Endothelial cell of umbilical vein (primary cell): ENCODE measurements around the gene AMZ1. TPM values are rescaled to one million over a fixed set of nuclear protein-coding genes. Genes with fewer than 3 reads are reported as not detected.
"Not testable (repeated sequence)": the region's sequence is repeated elsewhere in the genome, so short reads cannot be mapped to it uniquely, and the experiment has no call there.

Source experiments
- BruUV-seq: library from RNA; stranded (reverse); fragments of 400-500 nt; replicated peaks from 2 replicates; lab custom pipeline; 2021; lab: Mats Ljungman, UMichigan
- CTCF ChIA-PET: fragments of 300-600, 350-600 bp; sonication (Branson Sonifier 250); formaldehyde crosslinking; loops from one replicate; lab custom pipeline; 2021; ENCODE audit warnings: antibody characterized with exemption, inconsistent platforms; lab: Charles Lee
- POLR2A ChIA-PET: fragments of 300-600, 350-600 bp; sonication (Branson Sonifier 250); formaldehyde crosslinking; loops from one replicate; lab custom pipeline; 2021; ENCODE audit warnings: antibody characterized with exemption, inconsistent platforms; lab: Charles Lee
- DNase-seq: peaks from one replicate; pipeline ENCODE4 v3.0.0-alpha.2; 2011; ENCODE audit warnings: low read depth, low spot score
- FAIRE-seq: peaks from 2 replicates; lab custom pipeline; 2011; peaks lifted over from hg19 to GRCh38; lab: Jason Lieb, UNC
- H2AFZ ChIP-seq: 2 replicates; pipeline ENCODE4 v1.6.0; 2012; ENCODE audit warnings: low read depth, low read length, control low read depth, inconsistent platforms
- H3K27ac ChIP-seq: 2 replicates; pipeline ENCODE4 v1.5.1; 2011; ENCODE audit warnings: low read depth, mild to moderate bottlenecking, control low read depth, low read length, moderate library complexity; ENCODE audit not compliant: insufficient read depth
- H3K27me3 ChIP-seq, 2 experiments: 2 replicates each; pipeline versions ENCODE4 v1.6.0 to v1.6.1; 2011; ENCODE audit warnings: low read length in 2 of 2, mixed read lengths in 1 of 2; ENCODE audit not compliant: control insufficient read depth in 2 of 2, insufficient read depth in 2 of 2
- H3K36me3 ChIP-seq, 2 experiments: 2 replicates in 1 of 2; 3 replicates in 1 of 2; pipeline ENCODE4 v1.5.1; 2011; ENCODE audit warnings: low read length in 2 of 2, mild to moderate bottlenecking in 1 of 2, moderate library complexity in 1 of 2; ENCODE audit not compliant: control insufficient read depth in 2 of 2, insufficient read depth in 2 of 2; ENCODE audit errors: extremely low read depth in 1 of 2
- H3K4me1 ChIP-seq: 3 replicates; pipeline ENCODE4 v1.5.1; 2011; ENCODE audit warnings: mild to moderate bottlenecking, low read length; ENCODE audit not compliant: control insufficient read depth, insufficient read depth; ENCODE audit errors: extremely low read depth
- H3K4me2 ChIP-seq: 2 replicates; pipeline ENCODE4 v1.6.1; 2011; ENCODE audit warnings: low read length, control low read depth, mixed read lengths; ENCODE audit not compliant: insufficient read depth
- H3K4me3 ChIP-seq, 3 experiments: fragments of 200-600 bp in 1 of 3; sonication (generic), shearing (Covaris generic) in 1 of 3; replicated peaks in 1 of 3; 2 replicates each; pipeline ENCODE4 v1.5.1; 2011 to 2016; ENCODE audit warnings: control low read depth in 3 of 3, low read length in 3 of 3, mild to moderate bottlenecking in 2 of 3, inconsistent platforms in 1 of 3, low read depth in 1 of 3, moderate library complexity in 1 of 3; ENCODE audit not compliant: insufficient read depth in 1 of 3
- H3K79me2 ChIP-seq: 2 replicates; pipeline ENCODE4 v1.6.0; 2012; ENCODE audit warnings: low read length, inconsistent platforms; ENCODE audit not compliant: control insufficient read depth, insufficient read depth
- H3K9ac ChIP-seq: replicated peaks from 2 replicates; pipeline ENCODE3; 2011; ENCODE audit warnings: low read length, control low read depth; ENCODE audit not compliant: insufficient read depth; ENCODE audit errors: extremely low read depth
- H3K9me1 ChIP-seq: replicated peaks from 3 replicates; pipeline ENCODE4 v1.6.0; 2011; ENCODE audit warnings: mild to moderate bottlenecking, low read length; ENCODE audit not compliant: control insufficient read depth, insufficient read depth; ENCODE audit errors: extremely low read depth
- H3K9me3 ChIP-seq: replicated peaks from 2 replicates; pipeline ENCODE4 v1.5.1; 2012; ENCODE audit warnings: low read length, inconsistent platforms; ENCODE audit not compliant: control insufficient read depth, insufficient read depth
- H4K20me1 ChIP-seq: replicated peaks from 2 replicates; pipeline ENCODE3; 2011; ENCODE audit warnings: mild to moderate bottlenecking, low read length; ENCODE audit not compliant: control insufficient read depth, insufficient read depth; ENCODE audit errors: extremely low read depth
- CTCF ChIP-seq, 2 donors: IDR thresholded peaks; 1 replicate in 1 of 2; 2 replicates in 1 of 2; pipeline ENCODE4 v1.5.1; 2011; ENCODE audit warnings: low read length in 2 of 2, mild to moderate bottlenecking in 2 of 2, moderate library complexity in 2 of 2, control low read depth in 1 of 2, inconsistent platforms in 1 of 2, low read depth in 1 of 2; ENCODE audit not compliant: insufficient read depth in 1 of 2; ENCODE audit errors: extremely low read depth in 1 of 2
- EZH2 ChIP-seq: IDR thresholded peaks from 2 replicates; pipeline ENCODE4 v1.6.1; 2012; ENCODE audit warnings: borderline replicate concordance, low read depth, mild to moderate bottlenecking, moderate library complexity, low read length, inconsistent platforms; ENCODE audit not compliant: severe bottlenecking
- FOS ChIP-seq: IDR thresholded peaks from 2 replicates; pipeline ENCODE4 v1.6.1; 2011; ENCODE audit warnings: mild to moderate bottlenecking, low read length, moderate library complexity, borderline replicate concordance; ENCODE audit not compliant: insufficient read depth
- GATA2 ChIP-seq: IDR thresholded peaks from 2 replicates; pipeline ENCODE4 v1.7.0; 2011; ENCODE audit warnings: low read depth, mild to moderate bottlenecking, moderate library complexity, mixed read lengths, low read length; ENCODE audit not compliant: insufficient read length, insufficient read depth
- JUN ChIP-seq: IDR thresholded peaks from 2 replicates; pipeline ENCODE4 v1.6.1; 2011; ENCODE audit warnings: borderline replicate concordance, low read depth; ENCODE audit not compliant: insufficient read length, insufficient read depth
- MAX ChIP-seq: IDR thresholded peaks from 2 replicates; pipeline ENCODE4 v1.6.1; 2011; ENCODE audit not compliant: insufficient read depth, insufficient read length
- MYC ChIP-seq: IDR thresholded peaks from one replicate; pipeline ENCODE4 v1.6.1; 2011; ENCODE audit warnings: mild to moderate bottlenecking, low read depth, low read length
- POLR2A ChIP-seq: IDR thresholded peaks from 2 replicates; pipeline ENCODE4 v1.6.1; 2012; ENCODE audit warnings: low read depth, mild to moderate bottlenecking, control low read depth, low read length
- POLR2AphosphoS5 ChIP-seq: IDR thresholded peaks from 2 replicates; pipeline ENCODE4 v1.6.1; 2012; ENCODE audit warnings: low read depth, mild to moderate bottlenecking, control low read depth, low read length, moderate library complexity; ENCODE audit not compliant: insufficient read depth
- dilution Hi-C: fragments of 300-500 bp; cut with MboI; formaldehyde crosslinking; loops from one replicate; pipeline ENCODE4 v1.15.0; 2019; ENCODE audit warnings: low sequenced_read_pairs; ENCODE audit not compliant: extremely low pct_ligation_motif_present
- intact Hi-C: fragments of 100-400 bp; cut with micrococcal nuclease; formaldehyde crosslinking; loops from one replicate; pipeline ENCODE4 v1.10.0; 2022
- polyA plus RNA-seq, 4 experiments: library from polyadenylated mRNA; depleted of rRNA in 3 of 4; stranded (reverse) in 3 of 4; unstranded in 1 of 4; fragments of >200 nt; gene quantifications; 2 replicates each; pipeline versions ENCODE4 v1.2.1 to v1.2.3, GENCODE V29; 2011 to 2012; ENCODE audit warnings: missing spikeins in 1 of 4
- total RNA-seq: library from RNA; stranded (reverse); gene quantifications from 2 replicates; pipeline ENCODE4 v1.2.3, GENCODE V29; 2021

The AMZ1 gene
- total and polyA plus RNA-seq, 2 donors (not counting 3 experiments of a cell fraction or from before 2014, with no cell fraction given): not detected

- H3K36me3 ChIP-seq: peaks cover 0 to under 1% of the 10 kb centered on the region in 2 experiments
- no peaks in the 10 kb centered on the region for H3K9me3 ChIP-seq
- TF ChIP-seq POLR2A (no peak), POLR2AphosphoS5 (no peak), GATA2 (no peak), MYC (no peak), MAX (no peak), FOS (no peak), JUN (no peak), CTCF (IDR thresholded peaks at IDR 0.05; ENCODE audit: extremely low read depth in 1 of 2, insufficient read depth in 1 of 2, low read depth in 1 of 2, low read length in 2 of 2) (no peak), EZH2 (no peak)
- ChIA-PET POLR2A (no interaction called here), CTCF (no interaction called here)
- H2AFZ ChIP-seq: no peak overlapping the region
- FAIRE-seq (no peak), DNase-seq (no peak)
- H3K9ac ChIP-seq: no peak overlapping the region
- H4K20me1 ChIP-seq: no peaks in the 10 kb centered on the region
- H3K4me1 ChIP-seq: peaks cover 33% of the 10 kb centered on the region
- H3K4me3 ChIP-seq: no peak overlapping the region
- peaks cover under 1% of the 10 kb centered on the region for H3K79me2 ChIP-seq
- intact Hi-C loops (no loop called here), dilution Hi-C loops (no loop called here)
- no peaks in the 10 kb centered on the region for H3K27me3 ChIP-seq
- H3K4me2 ChIP-seq: no peak overlapping the region
- no peaks in the 10 kb centered on the region for H3K9me1 ChIP-seq
- BruUV-seq: no TSS peak
- H3K27ac ChIP-seq: no peak overlapping the region
These were observed 48.5 kb downstream of the AMZ1 start for GRCh38 chr7:2736411-2736914.

- dilution Hi-C loops, H3K9ac ChIP-seq, H3K9me1 ChIP-seq, H3K36me3 ChIP-seq, H3K27ac ChIP-seq, POLR2A ChIA-PET, FAIRE-seq, H4K20me1 ChIP-seq, H3K79me2 ChIP-seq, H3K4me2 ChIP-seq, H3K9me3 ChIP-seq, BruUV-seq, H3K4me3 ChIP-seq, intact Hi-C loops, DNase-seq, H2AFZ ChIP-seq, H3K27me3 ChIP-seq: not testable (repeated sequence)
- H3K4me1 ChIP-seq: peaks cover 33% of the 10 kb centered on the region
- CTCF ChIA-PET: interaction anchor here (1.0 to 1.3 kb wide), 2 partner anchors 21 to 27 kb away, joined by 3 read pairs; no protein-coding TSS in a partner anchor
These were observed 49.2 kb downstream of the AMZ1 start for GRCh38 chr7:2737005-2737743.
